Fibroblast of lung (primary cell): Measurements from ENCODE around the gene NUP43. TPM values are rescaled to one million over a fixed set of nuclear protein-coding genes. Genes with fewer than 3 reads are reported as not detected.

Source experiments
- DNase-seq, 2 donors: peaks; one replicate each; pipeline versions ENCODE4 v3.0.0 to v3.0.0-alpha.2; 2010; ENCODE audit warnings: low read depth in 2 of 2
- H2AFZ ChIP-seq: 2 replicates; pipeline ENCODE4 v1.5.1; 2012; ENCODE audit warnings: low read length, control low read depth, inconsistent platforms
- H3K27ac ChIP-seq: 2 replicates; pipeline ENCODE4 v1.5.1; 2011; ENCODE audit warnings: low read length, control low read depth; ENCODE audit not compliant: insufficient read depth
- H3K27me3 ChIP-seq: 2 replicates; pipeline ENCODE4 v1.5.1; 2011; ENCODE audit warnings: mild to moderate bottlenecking, low read length; ENCODE audit not compliant: control insufficient read depth, insufficient read depth
- H3K36me3 ChIP-seq: 2 replicates; pipeline ENCODE4 v1.5.1; 2011; ENCODE audit warnings: low read length; ENCODE audit not compliant: control insufficient read depth, insufficient read depth
- H3K4me1 ChIP-seq: 2 replicates; pipeline ENCODE4 v1.5.1; 2011; ENCODE audit warnings: low read length; ENCODE audit not compliant: control insufficient read depth, insufficient read depth; ENCODE audit errors: extremely low read depth
- H3K4me2 ChIP-seq: 2 replicates; pipeline ENCODE4 v1.5.1; 2011; ENCODE audit warnings: low read length, control low read depth; ENCODE audit not compliant: insufficient read depth; ENCODE audit errors: extremely low read depth
- H3K4me3 ChIP-seq, 4 experiments: fragments of 200-600 bp in 1 of 4; sonication (generic) in 1 of 4; replicated peaks in 1 of 4; 2 replicates each; pipeline ENCODE4 v1.5.1; 2011 to 2016; ENCODE audit warnings: low read length in 4 of 4, low read depth in 3 of 4, mild to moderate bottlenecking in 3 of 4, control low read depth in 2 of 4, inconsistent platforms in 1 of 4, mixed read lengths in 1 of 4; ENCODE audit not compliant: insufficient read depth in 1 of 4; ENCODE audit errors: control extremely low read depth in 1 of 4
- H3K79me2 ChIP-seq: 2 replicates; pipeline ENCODE4 v1.5.1; 2012; ENCODE audit warnings: mild to moderate bottlenecking, low read length, inconsistent platforms; ENCODE audit not compliant: control insufficient read depth, insufficient read depth
- H3K9ac ChIP-seq: 2 replicates; pipeline ENCODE4 v1.5.1; 2011; ENCODE audit warnings: mild to moderate bottlenecking, low read length, control low read depth; ENCODE audit not compliant: insufficient read depth
- H3K9me3 ChIP-seq: 2 replicates; pipeline ENCODE4 v1.5.1; 2012; ENCODE audit warnings: low read depth, low read length; ENCODE audit not compliant: control insufficient read depth, insufficient read depth
- H4K20me1 ChIP-seq: 2 replicates; pipeline ENCODE4 v1.5.1; 2011; ENCODE audit warnings: low read length; ENCODE audit not compliant: control insufficient read depth, insufficient read depth; ENCODE audit errors: extremely low read depth
- EZH2 ChIP-seq: IDR thresholded peaks from 2 replicates; pipeline ENCODE4 v1.5.1; 2012; ENCODE audit warnings: low read length, control low read depth, mild to moderate bottlenecking; ENCODE audit errors: missing control alignments
- polyA plus RNA-seq, 2 donors: library from polyadenylated mRNA; depleted of rRNA in 1 of 2; stranded (reverse) in 1 of 2; unstranded in 1 of 2; fragments of >200 nt; gene quantifications; 2 replicates each; pipeline ENCODE4 v1.2.1, GENCODE V29; 2011 to 2012; ENCODE audit warnings: missing spikeins in 1 of 2
- total RNA-seq: library from RNA; depleted of rRNA; stranded (reverse); fragments of >200 nt; gene quantifications from 2 replicates; pipeline ENCODE4 v1.2.1, GENCODE V29; 2014
- TF ChIP-seq, protein P1 (sequence below), 2 donors: IDR thresholded peaks in 1 of 2; conservative IDR thresholded peaks in 1 of 2; 1 replicate in 1 of 2; 2 replicates in 1 of 2; pipeline ENCODE4 v1.5.1; 2011 to 2012; ENCODE audit warnings: low read length in 2 of 2, control low read depth in 1 of 2, inconsistent platforms in 1 of 2, low read depth in 1 of 2, mild to moderate bottlenecking in 1 of 2

NUP43 gene
- total and polyA plus RNA-seq, 2 donors (not counting 1 experiment from before 2014, with no cell fraction given) = 16.0 to 26.0 TPM

DNA sequence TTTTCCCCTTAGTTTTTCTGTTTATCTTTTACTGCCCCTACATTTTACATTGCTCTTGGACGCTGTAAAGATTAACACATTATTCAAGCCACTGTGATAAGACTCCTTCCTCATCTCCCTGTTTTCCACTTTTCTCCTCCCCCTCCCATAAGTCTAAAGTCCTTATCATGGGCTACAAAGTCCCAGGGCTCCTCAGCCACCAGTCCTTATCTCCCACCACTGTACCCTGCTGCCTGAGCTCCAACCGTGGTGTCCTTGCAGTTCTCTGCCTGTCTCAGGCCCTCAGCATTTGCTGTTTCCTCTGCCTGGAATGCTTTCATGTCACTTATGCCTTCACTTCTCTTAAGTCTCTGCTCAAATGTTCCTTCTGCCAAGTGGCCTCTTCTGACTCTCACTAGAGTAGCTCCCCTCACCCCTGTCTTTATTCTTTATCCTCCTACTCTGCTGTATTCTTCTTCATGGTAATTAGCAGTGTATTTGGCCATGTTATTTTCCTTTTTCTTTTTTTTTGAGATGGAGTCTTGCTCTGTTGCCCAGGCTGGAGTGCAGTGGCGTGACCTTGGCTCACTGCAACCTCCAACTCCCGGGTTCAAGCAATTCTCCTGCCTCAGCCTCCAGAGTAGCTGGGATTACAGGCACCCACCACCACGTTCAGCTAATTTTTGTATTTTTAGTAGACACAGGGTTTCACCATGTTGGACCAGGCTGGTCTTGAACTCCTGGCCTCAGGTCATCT is 17.7 kb downstream of the NUP43 start:
- no peak for DNase-seq
- TF ChIP-seq EZH2 = no peak
- TF ChIP-seq, protein P1, sequence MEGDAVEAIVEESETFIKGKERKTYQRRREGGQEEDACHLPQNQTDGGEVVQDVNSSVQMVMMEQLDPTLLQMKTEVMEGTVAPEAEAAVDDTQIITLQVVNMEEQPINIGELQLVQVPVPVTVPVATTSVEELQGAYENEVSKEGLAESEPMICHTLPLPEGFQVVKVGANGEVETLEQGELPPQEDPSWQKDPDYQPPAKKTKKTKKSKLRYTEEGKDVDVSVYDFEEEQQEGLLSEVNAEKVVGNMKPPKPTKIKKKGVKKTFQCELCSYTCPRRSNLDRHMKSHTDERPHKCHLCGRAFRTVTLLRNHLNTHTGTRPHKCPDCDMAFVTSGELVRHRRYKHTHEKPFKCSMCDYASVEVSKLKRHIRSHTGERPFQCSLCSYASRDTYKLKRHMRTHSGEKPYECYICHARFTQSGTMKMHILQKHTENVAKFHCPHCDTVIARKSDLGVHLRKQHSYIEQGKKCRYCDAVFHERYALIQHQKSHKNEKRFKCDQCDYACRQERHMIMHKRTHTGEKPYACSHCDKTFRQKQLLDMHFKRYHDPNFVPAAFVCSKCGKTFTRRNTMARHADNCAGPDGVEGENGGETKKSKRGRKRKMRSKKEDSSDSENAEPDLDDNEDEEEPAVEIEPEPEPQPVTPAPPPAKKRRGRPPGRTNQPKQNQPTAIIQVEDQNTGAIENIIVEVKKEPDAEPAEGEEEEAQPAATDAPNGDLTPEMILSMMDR (conservative IDR thresholded peaks at IDR 0.05 in 1 of 2, IDR thresholded peaks at IDR 0.05 in 1 of 2; ENCODE audit: low read depth in 1 of 2, low read length in 2 of 2) = no peak
- no peak overlapping the region for H3K4me3 ChIP-seq
- no peaks in the 10 kb centered on the region for H3K4me1 ChIP-seq
- no peak overlapping the region for H3K4me2 ChIP-seq
- H3K36me3 ChIP-seq = peaks cover 10% of the 10 kb centered on the region
- H3K9ac ChIP-seq = no peak overlapping the region
- H4K20me1 ChIP-seq = no peaks in the 10 kb centered on the region
- H3K27ac ChIP-seq = no peak overlapping the region
- no peaks in the 10 kb centered on the region for H3K27me3 ChIP-seq
- no peak overlapping the region for H2AFZ ChIP-seq
- no peaks in the 10 kb centered on the region for H3K9me3 ChIP-seq
- no peaks in the 10 kb centered on the region for H3K79me2 ChIP-seq

DNA sequence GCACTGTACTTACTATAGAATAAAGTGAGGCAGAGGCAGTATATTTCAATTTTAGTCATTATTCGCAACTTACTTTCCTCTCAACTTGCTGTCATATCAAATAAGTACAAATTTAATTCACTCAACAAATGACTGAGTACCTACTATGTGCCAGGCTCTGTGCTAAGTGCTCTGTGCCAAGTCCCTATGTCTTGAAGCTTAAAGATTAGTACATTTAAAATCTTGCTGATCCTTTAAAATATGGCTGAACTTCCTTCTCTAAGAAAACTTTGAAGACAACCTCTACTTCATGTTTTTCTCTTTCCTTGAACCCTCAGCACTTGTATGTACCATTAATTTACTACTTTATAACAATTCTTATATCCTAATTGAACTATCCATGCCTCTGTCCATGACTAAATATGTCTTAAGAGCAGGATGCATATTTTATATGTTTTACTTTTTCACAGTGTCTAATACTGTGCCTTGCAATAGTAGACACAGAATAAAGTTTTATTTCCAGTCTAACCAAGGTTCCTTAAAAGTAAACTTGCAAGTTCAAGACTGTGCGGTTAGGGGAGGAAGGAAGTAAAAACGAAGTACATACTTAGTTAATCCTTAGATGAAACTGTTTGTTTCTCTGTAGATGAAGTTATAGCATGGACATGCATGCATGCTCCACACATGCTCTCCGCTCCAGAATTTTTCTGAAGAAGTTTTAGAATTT is 18.4 kb downstream of the NUP43 start:
- Histone ChIP-seq H3K36me3 (peaks cover 10% of the 10 kb centered on the region), H3K4me3 (no peak overlapping the region), H2AFZ (no peak overlapping the region), H3K4me1 (no peaks in the 10 kb centered on the region), H3K79me2 (no peaks in the 10 kb centered on the region), H3K27me3 (no peaks in the 10 kb centered on the region), H4K20me1 (no peaks in the 10 kb centered on the region), H3K27ac (no peak overlapping the region), H3K9ac (no peak overlapping the region), H3K9me3 (no peaks in the 10 kb centered on the region), H3K4me2 (no peak overlapping the region)
- DNase-seq = no peak
- no peak for TF ChIP-seq EZH2
- TF ChIP-seq, protein P1 (conservative IDR thresholded peaks at IDR 0.05 in 1 of 2, IDR thresholded peaks at IDR 0.05 in 1 of 2; ENCODE audit: low read depth in 1 of 2, low read length in 2 of 2) = no peak

DNA sequence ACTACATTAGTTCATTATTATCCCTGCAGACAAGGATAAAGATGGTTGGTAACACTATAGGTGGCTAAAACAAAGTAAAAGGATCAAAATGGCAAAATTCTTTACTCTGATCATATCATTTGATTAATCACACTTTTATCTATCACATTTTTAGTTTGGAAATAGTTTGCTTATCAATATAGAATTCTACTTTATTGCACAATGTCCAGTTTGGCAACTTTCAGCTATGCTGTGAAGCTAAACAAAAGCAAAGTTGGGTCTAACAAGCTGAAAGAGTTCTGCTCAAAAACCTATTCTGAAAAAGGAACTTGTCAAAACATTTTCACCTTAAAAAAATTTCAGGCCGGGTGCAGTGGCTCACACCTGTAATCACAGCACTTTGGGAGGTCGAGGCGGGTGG is 20.5 kb downstream of the NUP43 start:
- Histone ChIP-seq H3K36me3 (peaks cover 7% of the 10 kb centered on the region), H3K79me2 (no peaks in the 10 kb centered on the region), H3K27me3 (no peaks in the 10 kb centered on the region), H4K20me1 (no peaks in the 10 kb centered on the region), H2AFZ (no peak overlapping the region), H3K4me1 (no peaks in the 10 kb centered on the region), H3K9me3 (no peaks in the 10 kb centered on the region), H3K27ac (no peak overlapping the region), H3K4me3 (no peak overlapping the region), H3K4me2 (no peak overlapping the region), H3K9ac (no peak overlapping the region)
- DNase-seq = no peak
- TF ChIP-seq, protein P1 (conservative IDR thresholded peaks at IDR 0.05 in 1 of 2, IDR thresholded peaks at IDR 0.05 in 1 of 2; ENCODE audit: low read depth in 1 of 2, low read length in 2 of 2) = no peak
- no peak for TF ChIP-seq EZH2
